Measurements from ENCODE around the gene CYFIP1.

- no peak for TF ChIP-seq CTCF (IDR thresholded peaks at IDR 0.05; ENCODE audit: control extremely low read depth in 1 of 3, insufficient read depth in 1 of 3, low read depth in 1 of 3, low read length in 3 of 3)
- TF ChIP-seq SUZ12 (IDR thresholded peaks at IDR 0.05; ENCODE audit: low read length) = no peak
- TF ChIP-seq POLR2A (IDR thresholded peaks at IDR 0.05; ENCODE audit: control extremely low read depth in 1 of 2, low read depth in 2 of 2, low read length in 2 of 2) = no peak
- no peak for TF ChIP-seq NRF1 (IDR thresholded peaks at IDR 0.05; ENCODE audit: low read depth, low read length)
- TF ChIP-seq TAF1 (IDR thresholded peaks at IDR 0.05; ENCODE audit: low read depth, low read length) = no peak
- TF ChIP-seq SRF (IDR thresholded peaks at IDR 0.05; ENCODE audit: low read depth, low read length) = no peak
- no peak for TF ChIP-seq CHD2 (IDR thresholded peaks at IDR 0.05; ENCODE audit: low read length)
- no peak for TF ChIP-seq ZNF274 (IDR thresholded peaks at IDR 0.05; ENCODE audit: borderline replicate concordance, extremely low read depth, low read length)
- TF ChIP-seq RBBP5 (IDR thresholded peaks at IDR 0.05; ENCODE audit: borderline replicate concordance, low read depth, low read length) = no peak
These were observed 77.2 kb downstream of the CYFIP1 start for GRCh38 chr15:22902981-22903380.

Measured in H1 (cell line).